Vagina (tissue), 2 donors: ENCODE measurements around the gene ARFGAP2. TPM values are rescaled to one million over a fixed set of nuclear protein-coding genes. Genes with fewer than 3 reads are reported as not detected.

Experiments used
- DNase-seq, 2 donors: peaks; one replicate each; pipeline ENCODE4 v3.0.0-alpha.2; 2017; ENCODE audit errors: extremely low spot score in 2 of 2
- H3K27ac ChIP-seq: fragments of 200-600 bp; sonication (generic); one replicate; pipeline ENCODE4 v1.5.1; 2019
- H3K27me3 ChIP-seq: fragments of 200-600 bp; sonication (generic); one replicate; pipeline ENCODE4 v1.5.1; 2019
- H3K36me3 ChIP-seq, 2 donors: fragments of 200-600 bp; sonication (generic); one replicate each; pipeline ENCODE4 v1.5.1; 2017 to 2019
- H3K4me1 ChIP-seq: fragments of 200-600 bp; sonication (generic); one replicate; pipeline ENCODE4 v1.5.1; 2019
- H3K4me3 ChIP-seq, 2 donors: fragments of 200-600 bp; sonication (generic); 1 replicate in 1 of 2; 2 replicates in 1 of 2; pipeline ENCODE4 v1.5.1; 2016 to 2019
- H3K9me3 ChIP-seq: fragments of 200-600 bp; sonication (generic); one replicate; pipeline ENCODE4 v1.5.1; 2019
- POLR2A ChIP-seq, 2 donors: fragments of 450-650 bp; IDR thresholded peaks; one replicate each; pipeline ENCODE4 v1.6.1; 2017; ENCODE audit warnings: antibody characterized with exemption in 2 of 2, mild to moderate bottlenecking in 2 of 2, moderate library complexity in 2 of 2
- POLR2AphosphoS5 ChIP-seq, 2 donors: sonication (generic); formaldehyde crosslinking; IDR thresholded peaks; one replicate each; pipeline ENCODE4 v1.9.0; 2017; ENCODE audit warnings: antibody characterized with exemption in 2 of 2, mild to moderate bottlenecking in 2 of 2, low read depth in 1 of 2; ENCODE audit not compliant: insufficient read depth in 1 of 2
- intact Hi-C: fragments of 100-400 bp; cut with DNase I; formaldehyde crosslinking; loops from one replicate; pipeline ENCODE4 v1.15.1; 2023
- total RNA-seq: library from RNA; depleted of rRNA; stranded (reverse); fragments of >200 nt; gene quantifications from one replicate; pipeline ENCODE4 v1.2.3, GENCODE V29; 2016
- TF ChIP-seq, protein P1 (sequence below), 3 experiments: fragments of 450-650 bp in 2 of 3; fragments of 200-600 bp in 1 of 3; sonication (generic) in 1 of 3; IDR thresholded peaks; one replicate each; pipeline ENCODE4 v1.5.1; 2017 to 2019; ENCODE audit warnings: antibody characterized with exemption in 3 of 3, mild to moderate bottlenecking in 2 of 3, moderate library complexity in 2 of 3

The ARFGAP2 gene
- total RNA-seq, 1 donor from 2014 or later = 79.3 TPM

DNA sequence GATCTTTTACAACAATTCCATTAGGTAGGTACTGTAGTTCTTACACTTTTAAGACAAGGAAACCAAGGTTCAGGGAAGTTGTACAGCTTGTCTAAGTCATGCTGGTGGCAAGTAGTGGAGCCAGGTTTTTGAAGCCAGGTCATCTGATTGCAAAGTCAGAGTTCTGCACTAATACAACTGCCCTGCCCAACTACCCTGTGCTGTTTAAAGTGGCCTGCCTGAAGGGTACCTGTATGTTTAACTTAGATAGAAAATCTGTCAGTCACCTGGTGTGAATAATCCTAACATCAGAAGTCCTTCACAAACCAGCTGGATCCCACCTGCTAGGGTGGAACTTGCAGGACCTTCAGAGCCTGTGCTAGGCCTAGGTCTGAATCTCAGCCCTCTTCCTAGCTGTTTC, 44.2 kb downstream of the ARFGAP2 start:
- H3K27me3 ChIP-seq = no peaks in the 10 kb centered on the region
- H3K9me3 ChIP-seq = no peaks in the 10 kb centered on the region
- no peak overlapping the region for H3K4me3 ChIP-seq
- H3K27ac ChIP-seq = no peak overlapping the region
- peaks cover 0 to 1% of the 10 kb centered on the region in 2 donors for H3K36me3 ChIP-seq
- peak in 1 of 2 donors; percentile 28 for DNase-seq
- intact Hi-C loops = no loop called here
- no peaks in the 10 kb centered on the region for H3K4me1 ChIP-seq
- TF ChIP-seq, protein P1, sequence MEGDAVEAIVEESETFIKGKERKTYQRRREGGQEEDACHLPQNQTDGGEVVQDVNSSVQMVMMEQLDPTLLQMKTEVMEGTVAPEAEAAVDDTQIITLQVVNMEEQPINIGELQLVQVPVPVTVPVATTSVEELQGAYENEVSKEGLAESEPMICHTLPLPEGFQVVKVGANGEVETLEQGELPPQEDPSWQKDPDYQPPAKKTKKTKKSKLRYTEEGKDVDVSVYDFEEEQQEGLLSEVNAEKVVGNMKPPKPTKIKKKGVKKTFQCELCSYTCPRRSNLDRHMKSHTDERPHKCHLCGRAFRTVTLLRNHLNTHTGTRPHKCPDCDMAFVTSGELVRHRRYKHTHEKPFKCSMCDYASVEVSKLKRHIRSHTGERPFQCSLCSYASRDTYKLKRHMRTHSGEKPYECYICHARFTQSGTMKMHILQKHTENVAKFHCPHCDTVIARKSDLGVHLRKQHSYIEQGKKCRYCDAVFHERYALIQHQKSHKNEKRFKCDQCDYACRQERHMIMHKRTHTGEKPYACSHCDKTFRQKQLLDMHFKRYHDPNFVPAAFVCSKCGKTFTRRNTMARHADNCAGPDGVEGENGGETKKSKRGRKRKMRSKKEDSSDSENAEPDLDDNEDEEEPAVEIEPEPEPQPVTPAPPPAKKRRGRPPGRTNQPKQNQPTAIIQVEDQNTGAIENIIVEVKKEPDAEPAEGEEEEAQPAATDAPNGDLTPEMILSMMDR (IDR thresholded peaks at IDR 0.05) = no peak
- no peak for TF ChIP-seq POLR2A (IDR thresholded peaks at IDR 0.05)
- no peak for TF ChIP-seq POLR2AphosphoS5 (IDR thresholded peaks at IDR 0.05; ENCODE audit: insufficient read depth in 1 of 2, low read depth in 1 of 2)

DNA sequence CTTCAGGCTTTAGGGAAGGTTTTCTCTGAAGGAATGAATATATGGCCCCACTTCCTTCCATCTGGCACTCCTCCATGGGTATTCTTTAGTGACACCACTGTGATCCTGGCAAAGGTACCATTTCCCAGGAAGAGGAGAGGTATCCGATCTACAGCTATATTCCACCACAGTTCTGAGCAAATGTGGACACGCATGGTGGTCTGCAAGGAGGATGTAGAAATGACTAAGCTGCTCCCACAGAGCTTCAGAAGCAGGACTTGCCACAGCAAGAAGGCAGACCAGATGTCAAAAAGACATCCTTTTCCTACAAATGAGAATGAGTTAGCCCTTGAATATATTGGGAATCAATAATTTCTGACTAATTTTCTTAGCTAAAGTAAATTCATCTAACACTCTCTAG, 45.5 kb downstream of the ARFGAP2 start:
- no peak overlapping the region for H3K27ac ChIP-seq
- no peak for DNase-seq
- no peak overlapping the region for H3K4me3 ChIP-seq

DNA sequence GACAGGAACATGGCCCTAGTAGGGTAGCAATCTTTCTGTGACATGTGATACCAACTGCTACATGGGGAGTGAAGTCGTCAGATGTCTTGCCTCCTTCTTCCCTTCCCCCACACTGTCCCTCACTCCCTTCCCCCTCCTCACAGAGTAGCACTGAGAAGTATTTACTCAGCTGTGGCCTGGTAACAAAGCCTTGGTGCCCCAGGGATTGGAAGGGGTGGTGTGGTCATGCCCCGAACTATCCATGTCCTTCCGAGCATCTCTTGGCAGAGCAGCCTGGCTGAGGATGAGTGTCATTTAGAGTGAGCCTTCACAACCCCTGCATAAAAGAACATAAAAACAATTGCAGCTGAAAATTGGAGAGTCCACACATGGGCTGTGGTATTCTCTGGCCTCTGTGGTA, 46.1 kb downstream of the ARFGAP2 start:
- H3K27ac ChIP-seq = no peak overlapping the region
- H3K4me3 ChIP-seq = no peak overlapping the region
- no peaks in the 10 kb centered on the region for H3K4me1 ChIP-seq
- no peaks in the 10 kb centered on the region for H3K36me3 ChIP-seq
- TF ChIP-seq, protein P1 (IDR thresholded peaks at IDR 0.05) = no peak
- no peak for TF ChIP-seq POLR2A (IDR thresholded peaks at IDR 0.05)
- TF ChIP-seq POLR2AphosphoS5 (IDR thresholded peaks at IDR 0.05; ENCODE audit: insufficient read depth in 1 of 2, low read depth in 1 of 2) = no peak
- H3K9me3 ChIP-seq = no peaks in the 10 kb centered on the region
- intact Hi-C loops = no loop called here
- no peak for DNase-seq
- no peaks in the 10 kb centered on the region for H3K27me3 ChIP-seq

More for the DNA sequence above, 45.5 kb downstream of the ARFGAP2 start:
- no peaks in the 10 kb centered on the region for H3K4me1 ChIP-seq
- H3K27me3 ChIP-seq = no peaks in the 10 kb centered on the region
- H3K9me3 ChIP-seq = no peaks in the 10 kb centered on the region
- no peak for TF ChIP-seq POLR2AphosphoS5 (IDR thresholded peaks at IDR 0.05; ENCODE audit: insufficient read depth in 1 of 2, low read depth in 1 of 2)
- TF ChIP-seq, protein P1 (IDR thresholded peaks at IDR 0.05) = no peak
- TF ChIP-seq POLR2A (IDR thresholded peaks at IDR 0.05) = no peak
- no peaks in the 10 kb centered on the region for H3K36me3 ChIP-seq
- intact Hi-C loops = no loop called here

DNA sequence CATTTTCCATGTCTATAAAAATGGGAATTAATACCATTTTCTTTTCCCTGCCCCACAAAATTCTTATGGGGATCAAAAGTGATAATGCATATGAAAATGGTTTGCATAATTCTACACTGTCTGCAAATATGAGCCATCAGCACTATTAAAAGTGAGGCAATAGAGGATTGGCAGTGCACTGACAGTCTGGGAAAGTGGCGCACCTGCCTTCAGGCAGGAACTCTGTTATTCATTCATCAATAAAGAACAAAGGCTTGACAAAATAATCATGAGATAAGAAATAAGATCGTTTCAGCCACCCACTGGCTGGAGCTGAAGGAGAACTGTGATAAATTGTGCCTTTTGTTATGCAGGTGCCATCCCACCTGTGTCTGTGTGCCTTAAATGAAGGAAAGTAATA, 49.5 kb downstream of the ARFGAP2 start:
- no peak overlapping the region for H3K27ac ChIP-seq
- no peak for DNase-seq
- TF ChIP-seq POLR2A (IDR thresholded peaks at IDR 0.05) (no peak), POLR2AphosphoS5 (IDR thresholded peaks at IDR 0.05; ENCODE audit: insufficient read depth in 1 of 2, low read depth in 1 of 2) (no peak)
- TF ChIP-seq, protein P1 (IDR thresholded peaks at IDR 0.05) = no peak
- no peaks in the 10 kb centered on the region for H3K4me1 ChIP-seq
- H3K4me3 ChIP-seq = no peak overlapping the region
- intact Hi-C loops = no loop called here
- no peaks in the 10 kb centered on the region for H3K9me3 ChIP-seq
- H3K36me3 ChIP-seq = no peaks in the 10 kb centered on the region
- no peaks in the 10 kb centered on the region for H3K27me3 ChIP-seq

DNA sequence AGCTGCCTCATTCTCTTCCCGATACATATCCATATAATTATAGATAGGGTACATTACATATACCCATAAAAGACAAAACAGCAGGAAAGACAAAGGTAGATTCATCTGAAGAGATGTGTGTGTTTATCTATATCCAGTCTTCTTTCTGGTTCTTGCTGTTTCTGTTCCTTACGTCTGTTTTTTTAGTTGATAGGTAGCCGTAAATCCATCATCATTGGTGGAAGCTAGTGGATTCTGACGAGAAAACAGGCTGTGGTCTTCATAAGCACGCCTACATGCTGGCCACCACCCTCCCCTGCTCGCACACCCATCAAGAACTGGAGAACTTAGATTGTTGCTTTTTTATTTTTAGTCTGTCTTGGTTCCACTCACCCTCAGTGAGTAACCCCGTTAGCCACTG, 51.6 kb downstream of the ARFGAP2 start:
- Histone ChIP-seq H3K27ac (no peak overlapping the region), H3K4me1 (no peaks in the 10 kb centered on the region), H3K27me3 (no peaks in the 10 kb centered on the region), H3K4me3 (no peak overlapping the region), H3K36me3 (no peaks in the 10 kb centered on the region), H3K9me3 (no peaks in the 10 kb centered on the region)
- intact Hi-C loops = no loop called here
- TF ChIP-seq POLR2A (IDR thresholded peaks at IDR 0.05) (no peak), POLR2AphosphoS5 (IDR thresholded peaks at IDR 0.05; ENCODE audit: insufficient read depth in 1 of 2, low read depth in 1 of 2) (no peak)
- TF ChIP-seq, protein P1 (IDR thresholded peaks at IDR 0.05) = no peak
- DNase-seq = no peak
